GM12865 (cell line): ENCODE measurements around the gene CNIH1.
"Not testable (repeated sequence)": the region's sequence is repeated elsewhere in the genome, so short reads cannot be mapped to it uniquely, and the experiment has no call there.

Experiments
- DNase-seq: peaks from one replicate; pipeline ENCODE4 v3.0.0; 2010; ENCODE audit warnings: low read depth
- H3K4me3 ChIP-seq: 2 replicates; pipeline ENCODE4 v1.5.1; 2011; ENCODE audit warnings: mild to moderate bottlenecking, low read depth, low read length, control low read depth
- TF ChIP-seq, protein P1 (sequence below): IDR thresholded peaks from 2 replicates; pipeline ENCODE4 v1.5.1; 2011; ENCODE audit warnings: low read length, control low read depth, low read depth, inconsistent platforms; ENCODE audit not compliant: insufficient read depth; ENCODE audit errors: missing control alignments

The CNIH1 gene

DNA sequence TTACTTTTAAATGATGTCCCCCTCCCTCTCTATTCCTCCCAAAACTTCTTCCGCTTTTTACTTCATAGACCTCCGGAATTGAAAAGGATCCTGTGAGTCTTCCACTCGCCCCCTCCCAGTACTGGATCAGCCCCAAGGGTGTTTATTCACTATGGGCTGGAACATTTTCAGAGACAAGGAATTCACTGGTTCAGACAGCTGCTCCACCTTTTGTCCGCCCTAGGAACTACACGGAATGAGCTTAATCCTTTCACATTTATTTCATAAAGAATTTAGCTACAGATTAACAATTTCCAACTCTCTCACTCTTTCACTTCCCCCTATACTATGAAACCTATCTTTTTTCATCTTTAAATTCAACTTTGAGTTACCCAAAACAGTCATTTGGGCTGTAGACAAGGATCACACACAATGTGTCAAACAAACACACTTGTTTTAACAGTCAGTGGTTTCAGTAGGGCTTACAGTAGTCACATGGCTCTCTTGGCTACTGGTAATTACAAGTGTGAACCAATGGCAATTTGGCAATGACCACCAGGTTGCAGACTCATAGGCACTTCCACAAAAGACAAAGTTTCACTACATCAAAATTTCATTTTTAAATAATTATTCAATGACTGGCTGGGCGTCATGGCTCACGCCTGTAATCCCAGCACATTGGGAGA lies 20.6 kb downstream of the CNIH1 start:
- TF ChIP-seq, protein P1, sequence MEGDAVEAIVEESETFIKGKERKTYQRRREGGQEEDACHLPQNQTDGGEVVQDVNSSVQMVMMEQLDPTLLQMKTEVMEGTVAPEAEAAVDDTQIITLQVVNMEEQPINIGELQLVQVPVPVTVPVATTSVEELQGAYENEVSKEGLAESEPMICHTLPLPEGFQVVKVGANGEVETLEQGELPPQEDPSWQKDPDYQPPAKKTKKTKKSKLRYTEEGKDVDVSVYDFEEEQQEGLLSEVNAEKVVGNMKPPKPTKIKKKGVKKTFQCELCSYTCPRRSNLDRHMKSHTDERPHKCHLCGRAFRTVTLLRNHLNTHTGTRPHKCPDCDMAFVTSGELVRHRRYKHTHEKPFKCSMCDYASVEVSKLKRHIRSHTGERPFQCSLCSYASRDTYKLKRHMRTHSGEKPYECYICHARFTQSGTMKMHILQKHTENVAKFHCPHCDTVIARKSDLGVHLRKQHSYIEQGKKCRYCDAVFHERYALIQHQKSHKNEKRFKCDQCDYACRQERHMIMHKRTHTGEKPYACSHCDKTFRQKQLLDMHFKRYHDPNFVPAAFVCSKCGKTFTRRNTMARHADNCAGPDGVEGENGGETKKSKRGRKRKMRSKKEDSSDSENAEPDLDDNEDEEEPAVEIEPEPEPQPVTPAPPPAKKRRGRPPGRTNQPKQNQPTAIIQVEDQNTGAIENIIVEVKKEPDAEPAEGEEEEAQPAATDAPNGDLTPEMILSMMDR, result peak; percentile 22
- no peak overlapping the region for H3K4me3 ChIP-seq
- no peak for DNase-seq

GRCh38 chr14:54411371-54411770 lies 29.8 kb downstream of the CNIH1 start:
- DNase-seq, result no peak
- H3K4me3 ChIP-seq, result no peak overlapping the region
- TF ChIP-seq, protein P1, result no peak

GRCh38 chr14:54410215-54410614 lies 31.0 kb downstream of the CNIH1 start:
- no peak for DNase-seq
- TF ChIP-seq, protein P1, result no peak
- no peak overlapping the region for H3K4me3 ChIP-seq

- not testable (repeated sequence) for H3K4me3 ChIP-seq, DNase-seq
These were observed 37.7 kb downstream of the CNIH1 start for GRCh38 chr14:54403401-54404005.

- TF ChIP-seq, protein P1, result no peak
- DNase-seq, result no peak
- H3K4me3 ChIP-seq, result no peak overlapping the region
These were observed 41.6 kb downstream of the CNIH1 start for GRCh38 chr14:54399560-54399959.

DNA sequence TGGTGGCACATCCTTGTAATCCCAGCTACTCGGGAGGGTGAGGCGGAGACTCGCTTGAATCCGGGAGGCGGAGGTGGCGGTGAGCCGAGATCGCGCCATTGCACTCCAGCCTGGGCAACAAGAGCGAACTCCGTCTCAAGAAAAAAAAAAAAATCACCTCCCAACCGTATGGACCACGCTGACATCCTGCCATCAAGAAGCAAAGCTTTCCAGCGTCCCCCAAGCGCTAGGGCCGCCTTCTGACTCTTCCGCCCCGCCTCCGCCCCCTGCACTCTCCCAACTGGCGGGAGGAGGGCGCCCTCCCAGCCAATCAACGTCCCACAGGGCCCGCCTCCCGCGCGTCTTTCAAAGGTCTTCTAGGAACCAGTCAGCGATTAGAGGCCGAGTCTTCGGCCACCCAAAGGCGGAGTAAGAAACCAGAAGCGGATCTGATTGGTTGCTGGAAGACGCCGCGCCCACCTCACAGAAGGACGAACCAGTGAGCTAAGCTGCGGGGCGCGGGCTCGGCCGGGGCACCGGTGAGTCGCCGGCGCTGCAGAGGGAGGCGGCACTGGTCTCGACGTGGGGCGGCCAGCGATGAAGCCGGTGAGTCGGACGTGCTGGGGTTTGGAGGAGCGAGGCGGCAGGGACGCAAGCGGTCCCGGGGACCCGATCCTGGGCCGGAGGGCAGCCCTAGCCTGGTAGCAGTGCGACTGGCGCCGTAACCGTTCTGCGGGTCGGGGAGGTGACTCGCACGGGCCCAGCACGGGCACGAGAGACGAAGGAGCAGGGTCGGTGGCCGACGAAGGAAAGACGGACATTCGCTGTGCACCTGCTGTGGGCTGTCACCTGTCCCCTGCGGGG lies 44.5 kb downstream of the CNIH1 start, which contains the start of gene CDKN3:
Gene CDKN3 (plus strand): TSS at position 515 of the 843 bp plus-strand sequence. CDS start 62 bp downstream, at position 577.
- H3K4me3 ChIP-seq, result peak within 1 kb of the TSS; percentile 75
- peak; percentile 99 for DNase-seq
- TF ChIP-seq, protein P1, result peak; percentile 16

- TF ChIP-seq, protein P1, result no peak
These were observed 45.0 kb downstream of the CNIH1 start for GRCh38 chr14:54396183-54396492.

More at GRCh38 chr14:54396183-54396492, 45.0 kb downstream of the CNIH1 start:
- H3K4me3 ChIP-seq, result peak overlapping the region; percentile 65
- DNase-seq, result no peak
